Activated CD4-positive, CD25-positive, alpha-beta regulatory T cell treated with anti-CD3 and anti-CD28 coated beads, Interleukin-2, amount 50 U/mL, for 24 hours (primary cell): ENCODE measurements around the gene SLC17A7.
A peak's percentile ranks its signal among the peaks of the same experiment; 100 is the strongest.
"Not testable (repeated sequence)": the region's sequence is repeated elsewhere in the genome, so short reads cannot be mapped to it uniquely, and the experiment has no call there.

Source experiments
- ATAC-seq, 2 donors: fragments of 150-1000 bp; cut with Tn5 transposase; one replicate each; pipeline ENCODE4 v1.10.0; 2021; ENCODE audit warnings: mild to moderate bottlenecking in 1 of 2, moderate library complexity in 1 of 2

Gene SLC17A7

DNA sequence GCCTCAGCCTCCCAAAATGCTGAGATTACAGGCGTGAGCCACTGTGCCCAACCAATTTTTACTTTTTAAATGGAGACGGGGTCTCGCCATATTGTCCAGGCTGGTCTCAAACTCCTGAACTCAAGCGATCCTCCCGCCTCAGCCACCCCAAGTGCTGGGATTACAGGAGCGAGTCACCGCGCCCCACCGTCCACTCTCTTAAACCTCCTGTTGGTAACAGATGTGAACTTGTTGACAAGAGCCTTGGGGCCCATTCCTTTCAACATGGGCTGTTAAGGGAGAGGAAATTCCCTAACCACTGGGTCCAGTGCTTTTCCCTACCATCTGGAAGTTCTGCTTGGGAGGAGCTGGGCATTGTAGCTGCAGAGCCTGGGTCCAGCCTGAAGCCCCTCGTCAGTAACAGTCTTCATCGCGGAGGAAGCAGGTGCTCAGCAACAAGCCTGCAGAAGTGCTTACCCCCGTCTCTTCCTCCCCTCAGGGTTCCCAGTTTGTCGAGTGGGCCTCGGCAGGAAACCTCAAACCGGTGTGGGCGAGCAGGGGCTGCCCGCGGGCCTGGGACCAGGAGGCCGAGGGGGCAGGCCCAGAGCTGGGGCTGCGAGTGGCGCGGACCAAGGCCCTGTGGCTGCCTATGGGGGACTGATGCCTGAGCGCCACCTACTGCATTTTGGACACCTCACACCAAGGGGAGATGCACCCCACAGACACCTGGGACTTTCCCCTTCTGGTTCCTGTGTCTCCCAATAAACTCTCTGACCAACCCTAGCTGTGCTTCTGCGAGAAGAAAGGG, 28.7 kb upstream of the SLC17A7 start:
- ATAC-seq = peak; percentile 34 to 46

- peak; percentile 69 to 77 for ATAC-seq
Measured at GRCh38 chr19:49468746-49469447, 27.6 kb upstream of the SLC17A7 start.

DNA sequence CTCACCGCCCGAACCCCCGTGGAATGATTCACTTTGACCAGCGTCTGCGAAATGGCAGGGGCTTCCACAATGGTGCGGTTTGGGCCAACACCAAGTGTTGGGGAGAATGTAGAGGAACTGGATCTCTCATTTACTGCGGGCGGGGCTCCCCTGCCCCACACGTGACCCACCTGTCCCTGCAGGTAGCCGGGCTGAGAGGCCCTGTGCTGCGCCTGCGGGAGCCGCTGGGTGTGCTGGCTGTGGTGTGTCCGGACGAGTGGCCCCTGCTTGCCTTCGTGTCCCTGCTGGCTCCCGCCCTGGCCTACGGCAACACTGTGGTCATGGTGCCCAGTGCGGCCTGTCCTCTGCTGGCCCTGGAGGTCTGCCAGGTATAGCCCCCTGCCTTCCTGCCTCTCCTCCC, 26.9 kb upstream of the SLC17A7 start:
- ATAC-seq = no peak

GRCh38 chr19:49465371-49465770, 24.0 kb upstream of the SLC17A7 start:
- ATAC-seq = no peak

- no peak for ATAC-seq
Measured at GRCh38 chr19:49463960-49464740, 22.8 kb upstream of the SLC17A7 start.

DNA sequence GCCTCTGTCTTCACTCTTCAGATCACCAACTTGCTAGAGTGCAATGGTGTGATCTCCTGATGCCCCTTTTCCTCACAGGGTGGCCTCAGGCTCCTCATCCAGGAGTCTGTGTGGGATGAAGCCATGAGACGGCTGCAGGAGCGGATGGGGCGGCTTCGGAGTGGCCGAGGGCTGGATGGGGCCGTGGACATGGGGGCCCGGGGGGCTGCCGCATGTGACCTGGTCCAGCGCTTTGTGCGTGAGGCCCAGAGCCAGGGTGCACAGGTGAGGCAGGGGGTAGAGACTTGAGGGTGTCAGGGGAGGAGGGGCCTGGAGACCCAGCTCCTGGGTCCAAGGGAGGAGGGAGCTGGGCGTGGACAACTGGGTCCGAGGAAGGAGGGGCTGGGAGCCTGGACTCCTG, 21.2 kb upstream of the SLC17A7 start:
- no peak for ATAC-seq

- ATAC-seq = no peak
Measured at GRCh38 chr19:49461656-49462055, 20.3 kb upstream of the SLC17A7 start.

DNA sequence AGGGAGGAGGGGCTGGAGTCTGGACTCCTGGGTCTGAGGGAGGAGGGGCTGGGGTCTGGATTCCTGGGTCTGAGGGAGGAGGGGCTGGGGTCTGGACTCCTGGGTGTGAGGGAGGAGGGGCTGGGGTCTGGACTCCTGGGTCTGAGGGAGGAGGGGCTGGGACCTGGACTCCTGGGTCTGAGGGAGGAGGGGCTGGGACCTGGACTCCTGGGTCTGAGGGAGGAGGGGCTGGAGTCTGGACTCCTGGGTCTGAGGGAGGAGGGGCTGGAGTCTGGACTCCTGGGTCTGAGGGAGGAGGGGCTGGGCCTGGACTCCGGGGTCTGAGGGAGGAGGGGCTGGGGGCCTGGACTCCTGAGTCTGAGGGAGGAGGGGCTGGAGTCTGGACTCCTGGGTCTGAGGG, 19.8 kb upstream of the SLC17A7 start:
- not testable (repeated sequence) for ATAC-seq

DNA sequence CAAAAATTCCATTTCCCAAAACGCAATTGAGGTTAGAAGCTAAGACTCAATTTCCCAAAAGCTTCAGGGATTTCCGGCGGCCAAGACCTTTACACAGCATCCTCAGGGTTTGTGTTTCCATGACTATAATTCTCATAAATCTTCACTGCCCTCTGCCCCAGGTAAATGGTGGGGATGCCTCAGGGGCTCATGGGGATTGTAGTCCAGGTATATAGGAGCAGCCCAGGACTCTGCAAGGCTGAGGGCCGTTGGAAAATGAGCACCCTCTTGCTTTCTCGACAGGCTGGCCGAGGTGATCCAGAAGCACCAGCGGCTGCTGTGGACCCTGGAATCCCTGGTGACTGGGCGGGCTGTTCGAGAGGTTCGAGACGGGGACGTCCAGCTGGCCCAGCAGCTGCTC, 18.1 kb upstream of the SLC17A7 start:
- no peak for ATAC-seq

- no peak for ATAC-seq
Measured at GRCh38 chr19:49458567-49458903, 17.2 kb upstream of the SLC17A7 start.

- ATAC-seq = no peak
Measured at GRCh38 chr19:49456326-49456725, 15.0 kb upstream of the SLC17A7 start.

- ATAC-seq = no peak
Measured at GRCh38 chr19:49455773-49456172, 14.4 kb upstream of the SLC17A7 start.

DNA sequence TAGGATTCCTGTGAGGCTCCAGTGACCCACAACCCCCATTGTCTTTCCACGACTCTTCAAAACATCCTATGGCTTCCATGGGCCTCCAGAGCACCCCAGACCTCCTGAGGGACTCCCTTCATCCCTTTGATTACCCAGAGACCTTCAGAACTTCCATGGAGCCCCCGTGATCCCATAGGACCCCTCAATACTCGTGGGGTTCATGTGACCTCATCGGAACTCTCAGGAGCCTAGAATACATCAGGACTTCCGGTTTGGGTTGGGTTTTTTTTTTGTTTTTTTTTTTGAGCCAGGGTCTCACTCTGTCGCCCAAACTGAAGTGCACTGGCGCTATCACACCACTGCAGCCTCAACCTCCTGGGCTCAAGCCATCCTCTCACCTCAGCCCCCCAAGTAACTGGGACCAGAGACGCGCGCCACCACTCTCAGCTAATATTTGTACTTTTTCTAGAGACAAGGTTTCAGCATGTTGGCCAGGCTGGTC, 12.5 kb upstream of the SLC17A7 start:
- no peak for ATAC-seq

- peak; percentile 92 to 95 for ATAC-seq
Measured at GRCh38 chr19:49453013-49453756, 11.9 kb upstream of the SLC17A7 start, which contains the start of gene ALDH16A1. Gene ALDH16A1, plus strand, starts transcription at chr19:49453225. Its CDS starts 107 bp downstream, at chr19:49453332.

GRCh38 chr19:49451430-49452181, 10.3 kb upstream of the SLC17A7 start, which contains the start of gene PIH1D1:
Gene PIH1D1, minus strand, starts transcription at chr19:49451814. Its CDS starts 240 bp downstream, at chr19:49451574.
- peak; percentile 71 to 77 for ATAC-seq

DNA sequence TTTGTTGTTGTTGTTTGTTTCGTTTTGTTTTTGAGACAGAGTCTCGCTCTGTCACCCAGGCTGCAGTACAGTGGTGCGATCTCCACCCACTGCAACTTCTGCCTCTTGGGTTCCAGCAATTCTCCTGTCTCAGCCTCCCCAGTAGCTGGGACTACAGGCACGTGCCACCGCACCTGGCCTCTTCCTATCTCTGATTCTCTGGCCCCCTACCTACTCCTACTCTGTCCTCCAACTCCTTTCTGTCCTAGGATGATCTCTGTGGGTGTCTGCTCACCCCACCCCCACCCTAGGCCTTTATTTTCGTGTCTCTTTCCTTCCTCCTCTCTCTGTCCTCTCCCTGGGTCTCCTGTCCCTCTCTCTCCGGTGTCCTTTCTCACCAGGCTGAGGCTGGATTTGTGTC, 9.1 kb upstream of the SLC17A7 start:
- ATAC-seq = no peak

DNA sequence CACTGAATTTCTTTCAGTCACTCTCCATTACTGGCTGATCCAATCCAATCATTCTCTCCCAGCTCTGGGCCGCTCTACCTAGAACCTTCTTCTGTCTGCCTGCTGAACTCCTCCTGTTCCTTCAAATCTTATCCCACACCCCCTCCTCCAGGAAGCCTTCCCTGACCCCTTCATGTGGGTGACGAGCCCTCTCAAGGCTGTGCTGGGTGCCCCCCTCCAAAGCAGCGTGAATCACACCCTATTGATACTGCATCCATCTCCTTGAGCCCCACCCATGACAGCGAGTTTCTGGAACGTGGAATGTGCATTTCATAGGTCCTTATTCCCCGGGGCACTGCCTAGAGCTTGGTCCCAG, 7.1 kb upstream of the SLC17A7 start:
- no peak for ATAC-seq

DNA sequence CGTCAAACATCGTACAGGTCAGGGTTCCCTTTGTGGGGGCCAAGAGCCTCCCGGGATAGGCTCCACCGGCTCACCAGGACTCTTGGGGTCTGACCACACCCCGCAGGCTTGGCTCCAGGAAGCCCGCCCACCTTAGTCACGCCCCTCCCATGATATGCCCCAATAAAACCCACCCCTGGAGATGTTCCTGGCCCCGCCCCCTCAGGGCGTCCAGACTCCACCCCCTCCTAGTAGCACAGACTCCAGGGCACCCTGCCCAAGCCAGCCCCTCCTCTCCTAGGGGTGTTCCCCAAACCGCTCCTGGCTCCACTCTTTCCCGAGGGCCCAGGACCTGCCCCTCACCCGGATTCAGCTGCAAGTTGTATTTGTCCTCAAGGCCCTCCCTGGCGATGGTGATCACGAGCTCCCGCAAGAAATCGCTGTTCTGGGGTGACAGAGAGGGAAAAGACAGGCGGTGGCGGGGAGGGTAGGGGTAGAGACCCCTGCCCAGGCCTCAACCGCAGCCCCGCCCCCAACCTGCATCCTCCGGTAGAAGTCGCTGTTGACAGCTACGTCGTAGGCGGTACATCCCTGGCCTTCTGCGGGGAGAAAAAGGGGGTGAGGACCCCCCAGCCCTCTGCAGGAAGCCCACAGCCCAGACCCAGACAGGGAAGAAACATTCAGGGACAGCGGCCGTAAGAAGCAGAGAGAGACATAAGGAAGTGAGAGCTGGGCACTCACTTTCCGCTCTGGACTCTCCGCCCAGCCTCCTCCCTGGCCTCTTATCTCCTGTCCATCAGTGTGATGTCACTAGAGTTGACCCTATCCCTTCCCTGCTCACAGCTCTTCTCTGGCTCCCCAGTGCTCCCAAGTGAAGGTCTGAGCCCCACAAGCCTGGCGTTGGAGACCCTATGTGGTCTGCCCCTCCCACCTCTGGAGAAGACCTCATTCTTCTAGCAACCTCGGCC, 6.4 kb upstream of the SLC17A7 start:
- ATAC-seq = no peak

DNA sequence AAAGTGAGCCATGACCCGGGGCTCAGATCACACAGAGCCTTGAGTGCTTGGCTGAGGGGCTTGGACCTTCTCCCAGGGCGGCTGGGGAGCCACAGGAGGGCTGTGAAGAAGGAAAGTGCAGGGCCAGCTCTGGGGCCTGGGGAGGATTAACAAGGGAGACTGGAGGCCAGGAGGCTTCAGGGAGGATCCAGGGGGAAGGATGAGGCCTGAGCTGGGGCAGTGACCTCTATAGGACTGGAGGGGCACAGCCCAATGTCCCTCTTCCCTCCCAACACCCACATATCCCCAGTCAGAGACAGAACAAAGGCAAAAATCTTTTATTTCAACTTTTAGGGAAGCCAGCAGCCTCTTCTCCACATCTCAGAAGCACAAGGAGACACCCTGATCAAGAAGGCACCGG, 4.7 kb upstream of the SLC17A7 start:
- no peak for ATAC-seq

GRCh38 chr19:49444100-49444700, 2.9 kb upstream of the SLC17A7 start:
- ATAC-seq = not testable (repeated sequence)
